Esophagus muscularis mucosa (tissue), 4 donors: ENCODE data around the gene RTF2. TPM values are rescaled to one million over a fixed set of nuclear protein-coding genes. Genes with fewer than 3 reads are reported as not detected.
"Not testable (repeated sequence)": the region's sequence is repeated elsewhere in the genome, so short reads cannot be mapped to it uniquely, and the experiment has no call there.

Source experiments
- DNase-seq: peaks from one replicate; pipeline ENCODE4 v3.0.0-alpha.2; 2017; ENCODE audit errors: extremely low spot score
- H3K27ac ChIP-seq, 4 donors: fragments of 200-600 bp; sonication (generic); replicated peaks in 1 of 4; 1 replicate in 3 of 4; 2 replicates in 1 of 4; pipeline ENCODE4 v1.5.1; 2016 to 2019; ENCODE audit warnings: mild to moderate bottlenecking in 1 of 4
- H3K27me3 ChIP-seq, 4 donors: fragments of 200-600 bp; sonication (generic); one replicate each; pipeline versions ENCODE4 v1.5.1 to v1.6.0; 2016 to 2019
- H3K36me3 ChIP-seq, 4 donors: fragments of 200-600 bp; sonication (generic); one replicate each; pipeline ENCODE4 v1.5.1; 2016 to 2019
- H3K4me1 ChIP-seq, 4 donors: fragments of 200-600 bp; sonication (generic); one replicate each; pipeline ENCODE4 v1.5.1; 2016 to 2019
- H3K4me3 ChIP-seq, 4 donors: fragments of 200-600 bp; sonication (generic); 1 replicate in 2 of 4; 2 replicates in 2 of 4; pipeline ENCODE4 v1.5.1; 2016 to 2019; ENCODE audit warnings: mild to moderate bottlenecking in 4 of 4, moderate library complexity in 1 of 4
- H3K9me3 ChIP-seq, 4 donors: fragments of 200-600 bp; sonication (generic); 1 replicate in 3 of 4; 2 replicates in 1 of 4; pipeline ENCODE4 v1.5.1; 2016 to 2019
- CTCF ChIP-seq, 3 experiments: fragments of 200-600 bp in 2 of 3; fragments of 450-650 bp in 1 of 3; sonication (generic) in 2 of 3; IDR thresholded peaks; one replicate each; pipeline ENCODE4 v1.5.1; 2017 to 2019; ENCODE audit warnings: antibody characterized with exemption in 3 of 3, mild to moderate bottlenecking in 2 of 3, moderate library complexity in 1 of 3
- EP300 ChIP-seq: sonication (generic); formaldehyde crosslinking; IDR thresholded peaks from one replicate; pipeline ENCODE4 v1.6.1; 2017; ENCODE audit warnings: antibody characterized with exemption
- POLR2A ChIP-seq: fragments of 450-650 bp; IDR thresholded peaks from one replicate; pipeline ENCODE4 v1.6.1; 2017; ENCODE audit warnings: antibody characterized with exemption, moderate library complexity, mild to moderate bottlenecking, low read depth
- POLR2AphosphoS5 ChIP-seq, 2 donors: sonication (generic); formaldehyde crosslinking; IDR thresholded peaks; one replicate each; pipeline ENCODE4 v1.6.1; 2017; ENCODE audit warnings: antibody characterized with exemption in 2 of 2
- WGBS: methylation state at CpG from one replicate; pipeline ENCODE4 v1.1.5; 2018; 5-methylcytosine and 5-hydroxymethylcytosine counted together
- intact Hi-C: fragments of 100-400 bp; cut with DNase I; formaldehyde crosslinking; loops from one replicate; pipeline ENCODE4 v1.15.1; 2023
- total RNA-seq, 4 donors: library from RNA; depleted of rRNA; stranded (reverse); fragments of >200 nt; gene quantifications; one replicate each; pipeline versions ENCODE4 v1.1.0 to v1.2.1, GENCODE V29; 2016

RTF2 gene
- total RNA-seq, 4 donors from 2014 or later = 71.0 to 93.3 (median 78.5) TPM

GRCh38 chr20:56518126-56518525, 49.7 kb downstream of the RTF2 start:
- intact Hi-C loops = no loop called here
- Histone ChIP-seq H3K36me3 (peaks cover 26 to 63% (median 55%) of the 10 kb centered on the region in 4 donors), H3K4me1 (peaks cover 3 to 45% (median 39%) of the 10 kb centered on the region in 4 donors), H3K27me3 (no peaks in the 10 kb centered on the region), H3K27ac (no peak overlapping the region), H3K4me3 (no peak overlapping the region), H3K9me3 (peaks cover 0 to 23% (median 15%) of the 10 kb centered on the region in 4 donors)
- TF ChIP-seq POLR2AphosphoS5 (IDR thresholded peaks at IDR 0.05) (no peak), POLR2A (no peak), CTCF (IDR thresholded peaks at IDR 0.05) (no peak), EP300 (no peak)
- no peak for DNase-seq
- WGBS = 90% methylated on average over 14 of the region's 14 CpGs

DNA sequence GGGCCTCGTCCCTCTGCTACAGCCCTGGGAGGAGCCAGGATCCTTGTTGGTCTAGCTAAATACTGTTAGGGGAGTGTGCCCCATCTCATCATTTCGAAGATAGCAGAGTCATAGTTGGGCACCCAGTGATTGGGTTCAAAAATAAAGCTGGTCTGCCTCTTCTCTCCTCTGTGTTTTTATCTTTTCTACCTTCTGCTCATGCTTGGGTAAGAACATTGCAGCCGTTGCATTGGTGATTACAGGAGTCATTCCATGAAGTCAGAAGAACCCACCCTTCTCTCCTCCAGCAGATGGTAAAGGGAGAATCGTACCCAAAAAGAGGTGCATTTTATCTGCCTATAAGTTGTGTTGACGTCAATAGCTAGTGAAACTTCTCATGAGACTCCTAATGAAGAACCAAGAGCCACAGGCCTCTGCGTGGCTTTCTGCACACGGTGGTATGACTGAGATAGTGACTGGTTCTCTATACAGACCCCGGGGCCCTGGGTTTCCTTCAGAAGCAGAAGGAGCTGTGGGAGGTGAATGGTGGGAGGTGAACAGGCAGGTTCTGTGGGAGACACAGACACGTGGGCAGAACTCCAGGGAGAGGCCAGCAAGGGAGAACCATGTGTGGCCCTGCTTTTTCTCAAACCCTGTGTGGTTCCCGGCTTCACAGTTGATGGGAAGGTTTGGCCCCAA, 50.4 kb downstream of the RTF2 start:
- DNase-seq = no peak
- H3K4me1 ChIP-seq = peaks cover 3 to 38% (median 33%) of the 10 kb centered on the region in 4 donors
- no peaks in the 10 kb centered on the region for H3K27me3 ChIP-seq
- H3K4me3 ChIP-seq = no peak overlapping the region
- TF ChIP-seq POLR2A (no peak), POLR2AphosphoS5 (IDR thresholded peaks at IDR 0.05) (no peak), CTCF (IDR thresholded peaks at IDR 0.05) (no peak)
- 96% methylated on average over 10 of the region's 10 CpGs for WGBS
- peaks cover 0 to 23% (median 15%) of the 10 kb centered on the region in 4 donors for H3K9me3 ChIP-seq
- peaks cover 26 to 56% (median 48%) of the 10 kb centered on the region in 4 donors for H3K36me3 ChIP-seq
- intact Hi-C loops = no loop called here
- H3K27ac ChIP-seq = no peak overlapping the region

DNA sequence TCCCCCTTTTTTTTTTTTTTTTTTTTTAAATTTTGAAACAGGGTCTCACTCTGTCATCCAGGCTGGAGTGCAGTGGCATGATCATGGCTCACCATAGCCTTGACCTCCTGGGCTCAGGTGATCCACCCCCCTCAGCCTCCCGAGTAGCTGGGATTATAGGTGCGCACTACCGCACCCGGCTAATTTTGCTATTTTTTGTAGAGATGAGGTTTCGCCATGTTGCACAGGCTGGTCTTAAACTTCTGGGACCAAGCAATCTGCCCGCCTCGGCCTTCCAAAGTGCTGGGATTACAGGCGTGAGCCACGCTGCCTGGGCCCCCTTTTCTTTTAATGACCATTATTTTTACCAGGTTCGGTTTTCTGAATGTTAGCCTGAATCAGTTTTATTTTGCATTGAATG, 51.1 kb downstream of the RTF2 start:
- Histone ChIP-seq H3K4me3 (no peak overlapping the region), H3K9me3 (peaks cover 0 to 23% (median 15%) of the 10 kb centered on the region in 4 donors), H3K4me1 (peaks cover 3 to 35% (median 31%) of the 10 kb centered on the region in 4 donors), H3K27me3 (no peaks in the 10 kb centered on the region), H3K36me3 (peaks cover 26 to 49% (median 44%) of the 10 kb centered on the region in 4 donors), H3K27ac (no peak overlapping the region)
- intact Hi-C loops = no loop called here
- 97% methylated on average over 10 of the region's 10 CpGs for WGBS
- TF ChIP-seq EP300 (no peak), CTCF (IDR thresholded peaks at IDR 0.05) (no peak), POLR2A (no peak), POLR2AphosphoS5 (IDR thresholded peaks at IDR 0.05) (no peak)
- DNase-seq = no peak

- DNase-seq = no peak
- 98% methylated on average over 10 of the region's 10 CpGs for WGBS
- Histone ChIP-seq H3K4me1 (peaks cover 3 to 29% (median 26%) of the 10 kb centered on the region in 4 donors), H3K36me3 (peaks cover 26 to 45% (median 43%) of the 10 kb centered on the region in 4 donors), H3K27ac (no peak overlapping the region), H3K4me3 (no peak overlapping the region), H3K27me3 (no peaks in the 10 kb centered on the region), H3K9me3 (peaks cover 0 to 23% (median 15%) of the 10 kb centered on the region in 4 donors)
- intact Hi-C loops = no loop called here
- no peak for TF ChIP-seq CTCF (IDR thresholded peaks at IDR 0.05)
- TF ChIP-seq POLR2A = no peak
- TF ChIP-seq EP300 = no peak
- TF ChIP-seq POLR2AphosphoS5 (IDR thresholded peaks at IDR 0.05) = no peak
These were observed 51.8 kb downstream of the RTF2 start for GRCh38 chr20:56520180-56520579.

GRCh38 chr20:56520746-56521354, 52.4 kb downstream of the RTF2 start:
- WGBS = 98% methylated on average over 13 of the region's 13 CpGs
- DNase-seq = not testable (repeated sequence)

More at GRCh38 chr20:56520746-56521354, 52.4 kb downstream of the RTF2 start:
- Histone ChIP-seq H3K36me3 (peaks cover 26 to 45% (median 43%) of the 10 kb centered on the region in 4 donors), H3K4me1 (peaks cover under 1 to 22% (median 20%) of the 10 kb centered on the region in 4 donors), H3K9me3 (peaks cover 0 to 23% (median 15%) of the 10 kb centered on the region in 4 donors)
- intact Hi-C loops, H3K27me3 ChIP-seq, H3K27ac ChIP-seq, H3K4me3 ChIP-seq: not testable (repeated sequence)
